Tongue (tissue), 2 donors: Measurements from ENCODE around the gene ADAMTS5. TPM values are rescaled to one million over a fixed set of nuclear protein-coding genes. Genes with fewer than 3 reads are reported as not detected.

Experiments
- DNase-seq: peaks from one replicate; pipeline ENCODE4 v3.0.0-alpha.2; 2015
- total RNA-seq: library from RNA; depleted of rRNA; stranded (reverse); fragments of >200 nt; gene quantifications from one replicate; pipeline ENCODE4 v1.2.3, GENCODE V29; 2014

Gene ADAMTS5
- total RNA-seq, 1 donor from 2014 or later = 9.8 TPM

GRCh38 chr21:26948194-26948593 lies 18.7 kb downstream of the ADAMTS5 start:
- no peak for DNase-seq

- DNase-seq = no peak
These were observed 20.0 kb downstream of the ADAMTS5 start for GRCh38 chr21:26946744-26947446.

- DNase-seq = peak; percentile 71
These were observed 20.8 kb downstream of the ADAMTS5 start for GRCh38 chr21:26945916-26946675.

- no peak for DNase-seq
These were observed 23.0 kb downstream of the ADAMTS5 start for GRCh38 chr21:26943921-26944320.

GRCh38 chr21:26941421-26941820 lies 25.5 kb downstream of the ADAMTS5 start:
- no peak for DNase-seq

- peak; percentile 34 for DNase-seq
These were observed 27.2 kb downstream of the ADAMTS5 start for GRCh38 chr21:26939601-26940111.

GRCh38 chr21:26936641-26937040 lies 30.2 kb downstream of the ADAMTS5 start:
- DNase-seq = no peak

GRCh38 chr21:26935977-26936376 lies 30.9 kb downstream of the ADAMTS5 start:
- no peak for DNase-seq

- no peak for DNase-seq
These were observed 32.5 kb downstream of the ADAMTS5 start for GRCh38 chr21:26934383-26934782.

GRCh38 chr21:26933448-26933847 lies 33.4 kb downstream of the ADAMTS5 start:
- DNase-seq = no peak

GRCh38 chr21:26925636-26926035 lies 41.3 kb downstream of the ADAMTS5 start:
- DNase-seq = no peak

- DNase-seq = no peak
These were observed 41.8 kb downstream of the ADAMTS5 start for GRCh38 chr21:26925122-26925521.

- DNase-seq = no peak
These were observed 42.9 kb downstream of the ADAMTS5 start for GRCh38 chr21:26923986-26924385.

- no peak for DNase-seq
These were observed 46.8 kb downstream of the ADAMTS5 start for GRCh38 chr21:26920055-26920454.

- DNase-seq = no peak
These were observed 48.4 kb downstream of the ADAMTS5 start for GRCh38 chr21:26918323-26919079.

- DNase-seq = no peak
These were observed 50.1 kb downstream of the ADAMTS5 start for GRCh38 chr21:26916799-26917198.

- DNase-seq = no peak
These were observed 52.3 kb downstream of the ADAMTS5 start for GRCh38 chr21:26914557-26914956.

GRCh38 chr21:26912466-26912865 lies 54.4 kb downstream of the ADAMTS5 start:
- no peak for DNase-seq

- DNase-seq = peak; percentile 22
These were observed 56.9 kb downstream of the ADAMTS5 start for GRCh38 chr21:26909972-26910371.

- DNase-seq = no peak
These were observed 65.9 kb downstream of the ADAMTS5 start for GRCh38 chr21:26900980-26901379.

GRCh38 chr21:26892151-26892550 lies 74.7 kb downstream of the ADAMTS5 start:
- DNase-seq = peak; percentile 4

GRCh38 chr21:26888931-26889330 lies 78.0 kb downstream of the ADAMTS5 start:
- DNase-seq = no peak

GRCh38 chr21:26888256-26888655 lies 78.6 kb downstream of the ADAMTS5 start:
- DNase-seq = no peak
